T-helper 22 cell (primary cell): ENCODE data around the gene ERBB4.
"Not testable (repeated sequence)": the region's sequence is repeated elsewhere in the genome, so short reads cannot be mapped to it uniquely, and the experiment has no call there.

Experiments used
- DNase-seq: peaks from one replicate; pipeline ENCODE4 v3.0.0-alpha.2; 2020; ENCODE audit warnings: low read depth

The ERBB4 gene

GRCh38 chr2:211723398-211723797 is 815.2 kb downstream of the ERBB4 start:
- DNase-seq = no peak

GRCh38 chr2:211722928-211723327 is 815.7 kb downstream of the ERBB4 start:
- DNase-seq = no peak

- DNase-seq = not testable (repeated sequence)
Measured at GRCh38 chr2:211721874-211722273, 816.7 kb downstream of the ERBB4 start.

DNA sequence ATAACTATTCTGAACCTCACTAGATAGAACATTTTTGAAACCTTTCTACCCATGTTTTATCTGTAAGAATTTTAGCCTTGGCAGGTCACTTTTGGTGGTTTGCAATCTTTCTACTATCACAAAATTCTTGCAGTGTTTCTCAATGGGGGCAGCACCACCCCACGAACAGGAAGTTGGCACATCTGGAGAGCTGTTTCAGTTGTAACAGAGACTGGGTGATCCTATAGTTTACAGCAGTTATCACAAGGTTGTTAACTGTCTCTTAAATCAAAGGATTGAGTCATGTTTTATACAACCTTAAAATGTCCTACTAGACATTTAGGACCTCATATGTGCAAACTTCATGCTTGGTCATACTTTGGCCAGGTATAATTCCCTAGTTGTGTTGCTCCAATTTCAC is 829.2 kb downstream of the ERBB4 start:
- DNase-seq = no peak

DNA sequence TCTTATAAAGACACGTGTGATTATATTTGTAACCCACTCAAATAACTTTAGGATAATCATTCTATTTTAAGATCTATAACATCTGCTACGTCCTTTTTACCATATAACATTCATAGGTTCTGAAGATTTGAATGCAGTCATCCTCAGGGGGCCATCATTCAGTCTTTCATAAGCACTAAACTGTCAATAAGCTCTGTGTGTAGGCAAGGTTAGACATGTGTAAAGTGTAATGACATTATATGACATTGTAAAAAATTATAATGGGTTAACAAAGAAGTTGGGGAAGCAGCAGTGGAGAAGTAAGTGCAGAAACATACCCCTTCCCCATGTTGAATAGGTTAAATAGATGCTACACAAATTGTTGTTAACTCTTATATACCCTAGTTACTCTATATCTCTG is 845.9 kb downstream of the ERBB4 start:
- no peak for DNase-seq

DNA sequence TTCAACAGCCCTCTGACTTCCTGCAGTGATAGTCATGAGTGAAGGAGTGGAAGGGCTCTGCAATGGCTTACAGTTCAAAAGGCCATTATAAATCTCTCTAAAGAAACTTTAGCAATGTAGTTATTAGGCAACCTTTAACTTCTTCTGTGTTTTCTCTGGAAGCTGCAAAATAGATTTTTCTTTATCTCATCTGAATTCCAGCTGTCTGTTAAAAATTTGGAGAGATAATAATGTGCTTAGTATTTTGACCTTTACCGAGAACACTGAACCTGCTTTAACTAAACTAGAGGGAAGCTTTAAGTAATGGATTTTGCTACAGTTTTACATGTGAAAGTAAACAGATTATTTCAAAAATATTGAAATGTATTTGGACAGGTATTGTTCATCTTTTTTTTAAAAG is 847.9 kb downstream of the ERBB4 start:
- no peak for DNase-seq

- DNase-seq = no peak
Measured at GRCh38 chr2:211688196-211688595, 850.4 kb downstream of the ERBB4 start.

DNA sequence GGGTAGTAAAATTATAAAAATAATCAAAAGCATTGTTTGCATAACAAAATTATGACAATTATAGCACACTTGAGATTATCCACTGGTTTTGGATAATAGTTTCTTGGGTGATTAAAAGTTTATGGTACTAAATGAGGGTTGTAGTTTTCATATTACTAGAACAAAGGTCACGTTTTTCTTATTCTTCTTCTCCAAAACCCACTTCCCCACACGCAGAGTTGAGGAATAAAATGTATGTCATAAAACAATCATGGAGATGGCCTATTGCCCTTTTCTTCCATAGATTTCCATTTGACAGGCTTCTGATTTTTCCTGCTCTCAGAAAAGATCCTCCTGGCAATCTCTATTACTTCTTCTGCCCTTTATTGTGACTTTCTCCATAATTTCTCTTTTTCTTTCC is 863.9 kb downstream of the ERBB4 start:
- no peak for DNase-seq

DNA sequence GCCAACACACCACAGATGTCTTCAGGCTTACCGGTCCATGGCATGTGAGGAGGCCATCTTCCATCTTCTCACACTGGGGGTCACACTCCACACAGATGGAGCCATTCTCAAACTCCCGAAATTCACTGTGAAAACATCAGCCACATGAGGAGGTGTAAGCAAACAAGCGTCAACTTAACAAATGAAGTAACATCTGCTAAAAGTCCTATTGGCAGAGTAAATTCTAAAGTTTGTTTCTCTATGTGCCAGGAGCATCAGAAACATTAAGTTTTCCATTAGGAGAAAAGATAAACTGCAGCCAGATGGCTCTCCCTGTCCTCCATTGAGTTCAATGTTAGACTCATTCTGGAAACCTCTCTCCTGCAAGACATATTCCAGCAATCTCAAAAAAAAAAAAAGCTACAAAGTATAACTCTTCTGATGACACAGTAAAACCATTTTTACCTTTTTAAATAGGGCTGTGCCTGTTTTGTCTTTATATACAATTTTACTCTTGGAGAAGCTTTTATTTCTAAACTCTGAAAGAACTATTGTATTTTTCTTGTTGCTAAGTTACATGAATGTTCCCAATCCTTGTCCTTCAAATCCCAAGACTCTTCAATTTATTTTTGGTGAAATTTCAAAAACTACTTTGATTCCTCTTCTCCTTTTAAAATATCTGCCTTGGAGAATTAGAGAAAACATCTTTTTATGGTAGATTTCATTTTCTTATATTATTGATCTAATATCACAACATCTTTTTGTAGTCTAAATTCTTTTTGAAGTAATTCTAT is 865.3 kb downstream of the ERBB4 start:
- no peak for DNase-seq

- DNase-seq = no peak
Measured at GRCh38 chr2:211671977-211672376, 866.6 kb downstream of the ERBB4 start.

DNA sequence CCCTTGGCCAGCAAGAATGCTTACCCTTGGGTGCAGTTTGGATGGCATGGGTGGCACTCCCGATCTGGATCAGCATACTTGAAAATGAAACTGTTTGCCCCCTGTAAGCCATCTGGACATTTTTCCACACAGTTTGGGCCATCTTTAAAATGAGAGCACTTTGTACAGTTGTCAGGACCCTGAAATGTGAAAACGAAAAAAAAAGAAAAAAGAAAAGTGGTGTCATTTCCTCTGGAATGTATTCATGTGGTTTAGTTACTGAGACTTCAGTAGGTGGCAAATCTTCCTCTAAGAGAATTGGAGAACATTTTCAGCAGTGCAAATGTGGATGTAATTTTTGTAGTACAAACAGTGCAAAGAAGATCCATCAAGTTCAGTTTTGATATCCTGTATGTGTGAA is 873.3 kb downstream of the ERBB4 start:
- DNase-seq = no peak

GRCh38 chr2:211664321-211664720 is 874.3 kb downstream of the ERBB4 start:
- no peak for DNase-seq

DNA sequence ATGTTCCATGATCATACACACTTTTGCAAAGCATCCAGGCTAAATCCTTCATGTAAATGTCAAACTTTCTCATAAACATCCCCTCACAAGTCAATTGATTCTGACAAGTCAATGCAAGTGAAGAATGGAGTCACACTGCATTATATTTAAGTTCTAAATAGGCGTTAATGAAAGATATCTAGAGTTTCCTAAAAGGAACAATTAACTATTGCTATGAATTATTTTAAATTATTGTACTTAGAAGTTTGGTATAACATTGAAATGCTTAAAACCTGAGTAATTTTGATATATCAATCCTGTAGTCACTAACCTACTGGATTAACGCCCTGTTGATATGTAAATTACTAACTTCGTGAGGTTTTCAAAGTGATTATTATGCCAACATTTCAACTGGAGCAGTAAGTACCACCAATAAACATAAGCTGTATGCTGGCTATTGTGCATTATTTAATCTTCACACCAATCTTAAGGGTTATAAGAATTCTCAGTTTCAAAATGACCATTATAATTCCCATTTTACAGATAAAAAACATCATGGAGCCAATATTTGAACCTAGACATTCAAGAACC is 884.3 kb downstream of the ERBB4 start:
- no peak for DNase-seq

DNA sequence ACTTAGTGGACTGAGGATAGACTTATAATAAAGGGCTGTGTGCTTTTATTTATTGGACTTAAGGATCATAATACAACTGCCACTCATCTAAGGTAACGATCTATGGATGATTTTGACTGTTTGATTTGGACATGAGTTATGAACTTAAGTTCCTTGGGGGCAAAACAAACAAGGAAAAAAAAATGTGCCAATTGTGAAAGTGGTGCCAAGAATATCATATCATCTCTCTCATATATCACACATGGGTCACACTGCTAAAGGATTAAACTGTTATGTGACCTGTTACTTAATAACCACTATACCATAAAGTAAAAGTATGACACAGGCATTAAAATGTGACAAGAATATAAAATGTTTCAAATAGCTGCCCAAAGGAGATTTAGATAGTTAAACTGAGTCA is 886.3 kb downstream of the ERBB4 start:
- no peak for DNase-seq

GRCh38 chr2:211649331-211649730 is 889.3 kb downstream of the ERBB4 start:
- no peak for DNase-seq

DNA sequence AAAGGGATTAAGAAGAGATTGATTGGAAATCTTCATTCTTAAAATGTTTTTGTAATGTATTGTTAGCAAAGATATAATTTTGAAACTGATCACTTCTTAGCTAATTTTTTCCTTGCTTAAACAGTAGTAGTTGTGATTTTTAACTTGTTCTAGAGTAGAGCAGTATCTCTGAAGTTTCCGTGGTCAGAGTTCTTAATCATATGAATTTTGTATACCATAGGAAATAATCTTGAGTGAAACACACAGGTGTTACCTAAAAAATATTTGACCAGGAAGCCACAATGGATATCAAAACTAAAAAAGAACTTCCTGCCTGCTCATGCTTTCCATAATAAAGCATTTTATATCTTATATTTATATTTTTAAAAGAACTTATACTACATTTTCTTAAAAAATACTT is 907.1 kb downstream of the ERBB4 start:
- DNase-seq = no peak

- DNase-seq = no peak
Measured at GRCh38 chr2:211623096-211623495, 915.5 kb downstream of the ERBB4 start.

- DNase-seq = no peak
Measured at GRCh38 chr2:211620986-211621385, 917.6 kb downstream of the ERBB4 start.

DNA sequence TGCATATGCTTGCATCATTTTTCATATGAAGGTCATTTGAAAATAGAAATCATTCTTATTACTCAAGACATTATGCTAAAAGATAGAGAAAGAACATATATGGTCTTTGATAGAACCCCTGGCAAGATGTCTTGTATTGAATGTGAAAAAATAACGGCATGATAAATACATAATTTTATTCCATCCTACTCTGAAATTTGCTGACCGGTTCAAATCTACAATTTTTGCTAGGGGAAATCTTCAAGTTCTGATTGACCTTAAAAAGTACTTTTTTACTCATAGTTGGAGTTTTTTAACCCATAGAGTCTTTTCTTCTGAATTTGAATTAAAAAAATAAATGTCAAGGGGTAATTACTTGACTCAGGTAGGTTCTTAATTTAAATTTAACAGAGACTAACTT is 920.8 kb downstream of the ERBB4 start:
- no peak for DNase-seq

DNA sequence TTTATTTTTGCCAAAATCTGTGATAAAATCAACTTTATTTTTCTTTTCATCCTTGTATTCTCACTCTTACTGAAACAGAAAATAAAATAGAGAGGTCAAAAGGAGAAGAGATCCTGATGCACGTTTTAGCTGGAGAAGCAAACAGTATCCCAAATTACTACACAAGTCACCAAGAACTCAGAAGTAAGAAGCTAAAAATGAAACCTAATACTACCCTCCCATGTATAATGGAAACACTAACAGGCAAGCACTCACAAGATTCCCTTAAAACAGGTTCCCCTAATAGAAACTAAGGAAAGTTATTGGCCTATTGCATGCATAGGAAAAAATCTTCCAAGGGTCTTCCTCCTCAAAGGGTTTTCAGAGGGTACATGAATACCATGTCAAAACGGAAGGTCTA is 927.0 kb downstream of the ERBB4 start:
- DNase-seq = no peak

GRCh38 chr2:211611061-211611518 is 927.5 kb downstream of the ERBB4 start:
- DNase-seq = no peak

GRCh38 chr2:211609127-211609526 is 929.5 kb downstream of the ERBB4 start:
- DNase-seq = no peak

GRCh38 chr2:211599146-211599545 is 939.5 kb downstream of the ERBB4 start:
- DNase-seq = no peak

DNA sequence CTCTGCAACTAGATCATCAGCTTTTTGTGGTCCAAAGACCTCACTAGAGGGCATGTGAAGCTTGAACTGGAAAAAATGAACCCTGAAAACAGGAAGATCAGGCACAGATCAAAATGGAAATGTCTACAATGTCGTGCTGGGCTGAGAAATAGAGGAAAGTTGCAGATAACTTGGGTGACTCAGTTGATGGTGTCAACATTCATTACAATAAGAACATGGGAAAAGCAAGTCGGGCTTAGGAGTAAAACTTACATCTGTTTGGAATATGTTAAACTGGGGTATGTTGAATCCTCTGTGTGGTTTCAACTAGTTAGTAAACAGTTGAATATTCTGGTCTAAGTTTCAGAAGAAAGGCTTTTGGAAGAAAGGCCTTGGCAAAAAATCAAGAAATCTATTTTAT is 940.4 kb downstream of the ERBB4 start:
- no peak for DNase-seq
